GM20431 (cell line): Measurements from ENCODE around the gene SMIM33.
"Not testable (repeated sequence)": the region's sequence is repeated elsewhere in the genome, so short reads cannot be mapped to it uniquely, and the experiment has no call there.

ENCODE experiments used
- in situ Hi-C: fragments of 300-500 bp; cut with MseI, MboI; formaldehyde crosslinking; loops from one replicate; pipeline ENCODE4 v1.15.0; 2020; ENCODE audit warnings: low sequenced_read_pairs; ENCODE audit not compliant: unreplicated experiment

The SMIM33 gene

DNA sequence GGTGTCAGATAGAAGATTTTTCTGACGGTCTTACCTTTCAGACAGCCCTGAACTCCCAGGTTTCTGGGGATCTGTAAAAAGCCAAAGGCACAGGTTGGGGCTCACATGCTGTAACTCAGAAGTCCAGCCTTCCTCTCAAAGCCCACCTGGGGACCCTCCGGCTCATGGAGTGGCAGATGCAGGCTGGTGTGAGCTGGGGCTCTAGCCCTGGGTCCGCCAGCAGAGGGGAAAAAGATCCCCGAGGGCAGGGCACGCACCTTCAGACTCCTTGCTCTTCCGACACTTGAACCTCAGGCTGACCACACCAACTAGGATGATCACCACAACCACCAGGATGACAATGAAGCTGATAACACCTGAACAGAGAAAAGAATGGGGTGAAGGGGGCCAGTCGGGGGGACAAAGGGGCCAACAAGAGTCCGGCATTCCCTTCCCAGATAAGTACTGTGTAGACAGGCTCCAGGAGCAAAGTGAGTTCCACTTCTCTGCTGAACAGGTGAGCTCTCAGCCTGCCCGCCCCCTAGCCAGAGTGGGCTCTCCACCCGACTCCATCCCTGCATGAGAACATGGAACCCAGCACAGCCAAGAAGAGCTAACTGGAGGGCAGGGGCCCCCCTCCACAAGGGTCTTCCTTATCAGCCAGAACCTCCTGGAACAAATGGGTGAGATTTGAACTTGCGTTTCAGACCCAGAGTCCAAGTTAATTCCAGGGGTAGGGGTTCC is 16.1 kb upstream of the SMIM33 start:
- in situ Hi-C loops: no loop called here

- in situ Hi-C loops: no loop called here
Observed at GRCh38 chr5:139456776-139457175, 14.0 kb upstream of the SMIM33 start.

GRCh38 chr5:139457241-139457640 is 13.6 kb upstream of the SMIM33 start:
- in situ Hi-C loops: no loop called here

- in situ Hi-C loops: no loop called here
Observed at GRCh38 chr5:139457653-139458306, 13.0 kb upstream of the SMIM33 start.

GRCh38 chr5:139458580-139459407 is 12.0 kb upstream of the SMIM33 start:
- in situ Hi-C loops: no loop called here

DNA sequence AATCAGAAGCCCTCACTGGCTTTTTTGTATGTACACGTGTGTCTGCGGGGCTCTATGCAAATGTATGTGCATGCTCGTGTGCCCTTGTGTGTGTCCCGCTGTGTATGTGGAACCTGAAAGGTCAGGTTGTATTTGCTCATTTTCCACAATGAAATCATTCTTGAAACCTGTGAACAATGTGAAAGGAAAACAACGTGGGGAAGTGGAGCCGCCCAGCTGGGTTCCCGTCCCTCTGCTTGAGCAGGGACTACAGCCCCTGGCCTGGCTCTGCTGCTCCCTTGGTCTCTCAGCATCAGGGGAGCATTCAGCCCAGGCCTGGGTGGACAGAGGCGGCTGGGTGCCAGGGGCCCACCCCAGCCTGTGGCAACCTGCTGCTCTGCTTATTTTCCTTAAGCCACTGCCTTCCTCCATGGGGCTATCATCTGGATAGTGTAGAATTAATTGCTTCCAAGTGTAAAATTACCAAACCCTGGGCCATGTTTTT is 11.3 kb upstream of the SMIM33 start:
- in situ Hi-C loops: no loop called here

DNA sequence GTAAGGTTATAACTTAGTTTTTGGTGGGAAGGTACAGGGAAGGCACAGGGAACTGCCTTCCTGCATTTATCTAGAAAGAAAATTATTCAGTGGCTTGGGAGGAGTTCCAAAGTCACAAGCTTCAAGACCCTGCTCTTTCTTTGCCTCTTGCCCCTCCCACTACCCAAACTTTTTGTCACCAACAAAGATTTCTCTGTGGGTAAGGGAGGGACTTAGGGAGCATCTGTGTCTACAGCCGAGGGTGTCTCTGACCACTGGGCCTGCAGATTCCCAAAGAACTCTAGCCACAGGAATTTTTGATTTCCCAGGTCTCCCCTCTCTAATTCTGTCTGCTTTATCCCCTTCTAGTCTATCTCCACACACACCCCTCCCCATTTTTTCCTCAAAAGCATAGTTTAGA is 10.3 kb upstream of the SMIM33 start:
- in situ Hi-C loops: no loop called here

DNA sequence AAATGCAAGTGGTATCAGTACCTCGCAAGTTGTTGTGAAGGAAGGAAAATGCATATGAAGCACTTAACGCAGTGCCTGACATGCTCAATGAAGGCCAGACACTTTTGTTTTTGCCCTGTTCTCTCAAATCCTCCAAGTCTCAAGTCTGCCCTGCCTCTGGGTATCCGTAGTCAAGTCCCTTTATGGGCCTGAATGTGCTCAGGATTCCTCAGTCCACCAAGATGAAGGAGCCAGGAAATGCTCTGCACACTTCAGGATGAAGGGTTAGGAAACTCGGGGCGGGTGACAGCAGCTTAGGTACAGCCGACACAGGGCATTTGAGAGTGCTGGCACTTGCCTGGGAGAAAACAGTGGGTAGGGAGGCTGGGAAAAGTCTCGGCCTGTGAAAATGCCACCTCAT is 9.6 kb upstream of the SMIM33 start:
- in situ Hi-C loops: no loop called here

GRCh38 chr5:139461698-139462097 is 9.1 kb upstream of the SMIM33 start:
- in situ Hi-C loops: no loop called here

- in situ Hi-C loops: no loop called here
Observed at GRCh38 chr5:139462586-139463276, 8.1 kb upstream of the SMIM33 start, which contains the start of gene ECSCR. ECSCR (minus strand) TSS chr5:139462743; CDS start chr5:139462670, 73 bp downstream.

DNA sequence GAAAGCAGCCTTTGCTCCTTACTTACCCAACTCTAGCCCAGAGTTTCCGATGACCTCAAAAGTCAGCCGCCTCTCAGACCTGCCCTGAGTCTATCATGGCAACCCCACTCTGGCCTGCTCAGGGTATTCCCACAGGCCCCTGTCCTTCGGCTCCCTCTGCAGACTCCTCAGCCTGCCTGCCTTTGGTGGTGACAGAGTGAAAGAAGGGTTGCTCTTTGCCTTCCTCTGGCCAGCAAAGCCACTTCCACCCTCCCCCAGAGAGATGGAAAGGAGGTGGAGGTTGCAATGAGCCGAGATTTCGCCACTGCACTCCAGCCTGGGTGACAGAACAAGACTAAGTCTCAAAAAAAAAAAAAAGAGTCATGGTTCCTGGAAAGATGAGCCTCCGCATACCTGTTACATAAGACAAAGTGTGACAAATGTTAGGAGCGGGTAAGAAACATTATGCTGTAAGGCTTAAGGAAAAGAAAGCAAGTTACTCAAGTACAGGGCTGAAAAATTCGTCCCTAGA is 2.3 kb upstream of the SMIM33 start:
- in situ Hi-C loops: no loop called here

DNA sequence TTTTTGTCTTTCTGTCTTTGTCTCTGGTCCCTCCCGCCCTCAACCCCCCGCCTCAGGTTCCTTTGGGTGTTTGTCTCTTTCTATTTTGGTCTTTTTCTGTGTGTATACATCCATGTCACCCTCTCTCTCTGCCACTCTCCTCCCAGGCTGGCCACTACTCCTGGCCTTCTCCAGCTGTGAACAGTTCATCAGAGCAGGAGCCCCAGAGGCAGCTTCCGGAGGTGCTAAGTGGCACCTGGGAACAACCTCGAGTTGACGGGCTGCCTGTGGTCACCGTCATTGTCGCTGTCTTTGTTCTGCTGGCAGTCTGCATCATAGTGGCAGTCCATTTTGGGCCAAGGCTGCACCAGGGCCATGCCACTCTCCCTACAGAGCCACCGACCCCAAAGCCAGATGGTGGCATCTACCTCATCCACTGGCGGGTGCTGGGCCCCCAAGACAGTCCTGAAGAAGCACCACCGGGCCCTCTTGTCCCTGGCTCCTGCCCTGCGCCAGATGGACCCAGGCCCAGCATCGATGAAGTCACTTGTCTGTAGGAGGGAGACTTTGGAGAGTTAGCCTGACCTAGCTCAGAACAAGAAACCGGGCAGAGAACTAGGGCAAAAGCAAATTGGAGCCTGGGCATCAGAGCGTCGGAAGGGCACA is 1.7 kb downstream of the SMIM33 start:
- in situ Hi-C loops: no loop called here

DNA sequence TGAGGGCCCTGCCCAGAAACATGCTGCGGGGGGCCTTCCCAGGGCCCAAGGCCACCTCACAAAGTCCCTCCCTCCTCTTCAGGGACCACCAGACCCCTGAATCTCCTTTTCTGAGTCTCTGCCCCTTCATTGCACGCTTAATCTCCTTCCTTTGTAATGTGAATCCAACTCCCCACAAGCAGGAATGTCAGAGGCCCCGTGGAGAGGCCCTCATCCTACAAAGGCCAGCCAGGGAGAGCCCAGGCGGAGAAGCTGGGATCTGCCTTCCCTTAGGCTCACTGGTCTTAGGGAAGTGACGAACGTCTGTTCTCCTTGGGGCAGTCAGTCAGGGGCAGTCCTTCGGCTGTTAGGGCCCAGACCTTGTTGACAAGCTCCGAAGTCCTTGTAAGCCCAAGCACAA is 2.3 kb downstream of the SMIM33 start:
- in situ Hi-C loops: no loop called here

DNA sequence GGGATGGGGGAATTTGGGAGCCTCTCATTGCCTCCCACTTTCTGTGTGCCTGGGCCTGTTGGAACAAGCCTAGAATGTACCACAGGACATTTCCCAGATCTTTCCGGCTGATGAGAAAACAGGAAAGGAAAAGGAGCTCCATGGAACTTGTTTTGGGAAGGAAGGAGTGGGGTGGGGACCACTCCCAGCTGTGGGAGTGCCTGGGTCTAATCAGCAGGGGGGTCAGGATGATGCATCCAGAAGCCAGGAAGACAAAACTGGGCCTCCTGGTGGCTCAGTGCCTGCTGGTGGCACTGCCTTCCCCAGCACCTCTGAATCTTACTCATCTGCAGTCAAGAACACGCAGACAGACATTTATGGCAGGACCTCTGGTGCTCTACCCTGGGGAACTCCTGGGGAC is 2.8 kb downstream of the SMIM33 start:
- in situ Hi-C loops: no loop called here

- in situ Hi-C loops: no loop called here
Observed at GRCh38 chr5:139474890-139475791, 4.3 kb downstream of the SMIM33 start.

DNA sequence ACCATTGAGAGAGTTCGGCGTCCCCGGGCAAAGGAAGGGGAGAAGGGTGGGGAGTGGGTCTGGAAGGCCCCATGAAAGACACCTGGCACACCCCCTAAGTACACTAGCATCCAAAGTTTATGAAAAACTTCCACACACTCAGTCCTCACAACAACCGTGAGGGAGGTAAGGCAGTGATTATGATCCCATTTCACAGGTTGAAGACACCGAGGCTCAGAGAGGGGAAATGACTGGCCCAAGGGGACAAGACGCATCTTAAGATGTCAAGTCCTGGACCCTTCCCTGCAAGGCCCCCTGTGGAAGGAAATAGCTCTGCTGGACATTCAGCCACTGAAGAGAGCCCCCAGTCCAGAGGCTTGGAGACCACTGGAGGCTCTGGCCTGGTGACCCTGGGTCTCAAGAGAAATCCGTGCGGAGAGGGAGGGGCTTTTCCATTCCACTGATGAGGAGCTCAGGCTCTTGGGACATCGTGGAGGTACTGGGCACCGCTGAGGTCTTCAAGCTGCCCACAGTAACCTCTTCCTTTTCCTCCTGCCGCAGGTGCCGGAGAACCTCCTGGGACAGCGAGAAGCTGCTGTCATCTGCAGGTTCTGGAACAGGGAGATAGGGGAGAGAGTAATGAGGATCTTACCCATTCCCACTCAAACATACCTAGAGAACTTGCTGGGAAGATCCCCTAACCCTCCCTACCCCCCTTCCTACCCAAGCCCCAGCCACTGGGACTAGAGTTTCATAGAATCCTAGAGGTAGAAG is 5.2 kb downstream of the SMIM33 start:
- in situ Hi-C loops: no loop called here

- in situ Hi-C loops: not testable (repeated sequence)
Observed at GRCh38 chr5:139478657-139479423, 8.0 kb downstream of the SMIM33 start.
